ENCODE measurements around the gene COL25A1.

Gene COL25A1

GRCh38 chr4:108786351-108786750 lies 516.1 kb downstream of the COL25A1 start:
- in situ Hi-C loops (cut with MboI; ENCODE audit: low sequenced_read_pairs): no loop called here

- in situ Hi-C loops (cut with MboI; ENCODE audit: low sequenced_read_pairs): no loop called here
Observed at GRCh38 chr4:108783665-108784463, 518.6 kb downstream of the COL25A1 start.

GRCh38 chr4:108779958-108780357 lies 522.5 kb downstream of the COL25A1 start:
- in situ Hi-C loops (cut with MboI; ENCODE audit: low sequenced_read_pairs): no loop called here

GRCh38 chr4:108777388-108777787 lies 525.1 kb downstream of the COL25A1 start:
- in situ Hi-C loops (cut with MboI; ENCODE audit: low sequenced_read_pairs): no loop called here

GRCh38 chr4:108775921-108776320 lies 526.5 kb downstream of the COL25A1 start:
- in situ Hi-C loops (cut with MboI; ENCODE audit: low sequenced_read_pairs): no loop called here

GRCh38 chr4:108774809-108775530 lies 527.5 kb downstream of the COL25A1 start:
- in situ Hi-C loops (cut with MboI; ENCODE audit: low sequenced_read_pairs): no loop called here

GRCh38 chr4:108772402-108772801 lies 530.1 kb downstream of the COL25A1 start:
- in situ Hi-C loops (cut with MboI; ENCODE audit: low sequenced_read_pairs): no loop called here

GRCh38 chr4:108766058-108766457 lies 536.4 kb downstream of the COL25A1 start:
- in situ Hi-C loops (cut with MboI; ENCODE audit: low sequenced_read_pairs): no loop called here

- in situ Hi-C loops (cut with MboI; ENCODE audit: low sequenced_read_pairs): no loop called here
Observed at GRCh38 chr4:108763986-108764385, 538.5 kb downstream of the COL25A1 start.

GRCh38 chr4:108763226-108763593 lies 539.2 kb downstream of the COL25A1 start:
- in situ Hi-C loops (cut with MboI; ENCODE audit: low sequenced_read_pairs): no loop called here

GRCh38 chr4:108762559-108763225 lies 539.8 kb downstream of the COL25A1 start, which contains the start of gene ETNPPL:
ETNPPL (minus strand) TSS chr4:108763053; CDS start chr4:108762898, 155 bp downstream.
- in situ Hi-C loops (cut with MboI; ENCODE audit: low sequenced_read_pairs): no loop called here

All from HL-60/S4 (cell line).